ENCODE results near the gene RAB31.

The RAB31 gene

DNA sequence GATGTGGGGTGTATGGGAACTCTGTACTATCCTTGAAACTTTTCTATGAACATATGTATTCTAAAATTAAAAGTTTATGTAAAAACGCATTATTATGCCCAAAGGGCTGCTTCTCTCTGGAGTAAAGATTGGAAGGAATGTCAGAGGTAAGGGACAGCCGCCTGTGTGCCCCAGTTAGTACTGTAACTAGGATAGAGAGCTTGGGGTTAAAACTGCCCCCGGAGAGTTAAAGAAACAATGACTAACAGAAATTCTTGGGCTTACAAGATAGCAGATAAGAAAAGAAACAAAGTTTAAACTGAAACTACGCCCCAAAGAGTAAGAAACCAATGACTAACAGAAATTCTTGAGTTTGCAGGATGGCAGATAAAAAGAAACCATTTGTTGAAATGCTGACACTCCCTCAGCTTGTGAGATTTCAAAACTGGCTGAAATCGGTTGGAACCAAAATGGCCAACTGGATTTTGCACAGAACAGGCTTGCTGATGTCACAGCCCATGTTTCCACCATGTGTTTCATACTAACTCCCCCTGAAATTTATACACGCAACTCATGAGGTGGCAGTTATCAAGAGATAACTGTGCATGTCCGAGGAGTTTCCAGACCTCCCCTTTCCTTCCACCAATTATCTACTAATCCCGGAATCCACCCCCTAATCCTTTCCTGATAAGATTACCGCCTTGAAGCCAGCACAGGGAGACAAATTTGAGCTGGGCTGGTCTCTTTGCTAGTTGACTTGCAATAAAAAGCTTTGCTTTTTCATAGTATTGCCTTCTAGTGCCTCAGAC, 169.0 kb downstream of the RAB31 start (continued):
- TF ChIP-seq, protein P1, sequence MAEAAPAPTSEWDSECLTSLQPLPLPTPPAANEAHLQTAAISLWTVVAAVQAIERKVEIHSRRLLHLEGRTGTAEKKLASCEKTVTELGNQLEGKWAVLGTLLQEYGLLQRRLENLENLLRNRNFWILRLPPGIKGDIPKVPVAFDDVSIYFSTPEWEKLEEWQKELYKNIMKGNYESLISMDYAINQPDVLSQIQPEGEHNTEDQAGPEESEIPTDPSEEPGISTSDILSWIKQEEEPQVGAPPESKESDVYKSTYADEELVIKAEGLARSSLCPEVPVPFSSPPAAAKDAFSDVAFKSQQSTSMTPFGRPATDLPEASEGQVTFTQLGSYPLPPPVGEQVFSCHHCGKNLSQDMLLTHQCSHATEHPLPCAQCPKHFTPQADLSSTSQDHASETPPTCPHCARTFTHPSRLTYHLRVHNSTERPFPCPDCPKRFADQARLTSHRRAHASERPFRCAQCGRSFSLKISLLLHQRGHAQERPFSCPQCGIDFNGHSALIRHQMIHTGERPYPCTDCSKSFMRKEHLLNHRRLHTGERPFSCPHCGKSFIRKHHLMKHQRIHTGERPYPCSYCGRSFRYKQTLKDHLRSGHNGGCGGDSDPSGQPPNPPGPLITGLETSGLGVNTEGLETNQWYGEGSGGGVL (tag by site-specific recombination; IDR thresholded peaks at IDR 0.05): peak; percentile 88
- TF ChIP-seq ZNF473 (tag by site-specific recombination; IDR thresholded peaks at IDR 0.05) (no peak), ZNF341 (tag by site-specific recombination; IDR thresholded peaks at IDR 0.05; ENCODE audit: low read depth) (no peak), ZNF624 (tag by site-specific recombination; IDR thresholded peaks at IDR 0.05) (no peak), ZSCAN30 (tag by site-specific recombination; IDR thresholded peaks at IDR 0.05) (no peak), ZNF366 (tag by site-specific recombination; conservative IDR thresholded peaks at IDR 0.05) (no peak), OVOL3 (tag by site-specific recombination; IDR thresholded peaks at IDR 0.05) (peak; percentile 57; the same call in 1 of the 2 replicates), ZNF239 (tag by site-specific recombination; IDR thresholded peaks at IDR 0.05) (no peak), ZNF658 (tag by site-specific recombination; IDR thresholded peaks at IDR 0.05) (no peak), ZNF501 (tag by site-specific recombination; IDR thresholded peaks at IDR 0.05) (peak; percentile 36; the same call in 1 of the 2 replicates), ZNF660 (tag by site-specific recombination; IDR thresholded peaks at IDR 0.05) (no peak), ZNF776 (tag by site-specific recombination; IDR thresholded peaks at IDR 0.05; ENCODE audit: borderline replicate concordance) (no peak), SP3 (tag by site-specific recombination; IDR thresholded peaks at IDR 0.05) (peak; percentile 60), GFI1B (tag by site-specific recombination; IDR thresholded peaks at IDR 0.05) (no peak), ZNF48 (tag by site-specific recombination; IDR thresholded peaks at IDR 0.05) (no peak), ZNF76 (tag by site-specific recombination; IDR thresholded peaks at IDR 0.05; ENCODE audit: borderline replicate concordance, low read depth) (no peak), ZNF391 (tag by site-specific recombination; IDR thresholded peaks at IDR 0.05; ENCODE audit: borderline replicate concordance, low read depth) (no peak), ZNF600 (tag by site-specific recombination; IDR thresholded peaks at IDR 0.05) (no peak), ZNF560 (tag by site-specific recombination; IDR thresholded peaks at IDR 0.05; ENCODE audit: borderline replicate concordance) (no peak), ZNF24 (tag by site-specific recombination; IDR thresholded peaks at IDR 0.05) (no peak), ZNF654 (tag by site-specific recombination; IDR thresholded peaks at IDR 0.05; ENCODE audit: low read depth) (no peak), ZNF16 (tag by site-specific recombination; IDR thresholded peaks at IDR 0.05; ENCODE audit: low read depth) (no peak), ZNF791 (tag by site-specific recombination; IDR thresholded peaks at IDR 0.05) (no peak), KLF1 (tag by site-specific recombination; IDR thresholded peaks at IDR 0.05) (peak; percentile 45), ZNF555 (tag by site-specific recombination; conservative IDR thresholded peaks at IDR 0.05) (no peak), ZSCAN16 (tag by site-specific recombination; IDR thresholded peaks at IDR 0.05) (no peak), WT1 (tag by site-specific recombination; IDR thresholded peaks at IDR 0.05) (peak; percentile 93), SALL2 (tag by site-specific recombination; IDR thresholded peaks at IDR 0.05; ENCODE audit: borderline replicate concordance) (no peak), ZNF132 (tag by site-specific recombination; IDR thresholded peaks at IDR 0.05; ENCODE audit: borderline replicate concordance) (no peak)
- TF ChIP-seq, protein P2, sequence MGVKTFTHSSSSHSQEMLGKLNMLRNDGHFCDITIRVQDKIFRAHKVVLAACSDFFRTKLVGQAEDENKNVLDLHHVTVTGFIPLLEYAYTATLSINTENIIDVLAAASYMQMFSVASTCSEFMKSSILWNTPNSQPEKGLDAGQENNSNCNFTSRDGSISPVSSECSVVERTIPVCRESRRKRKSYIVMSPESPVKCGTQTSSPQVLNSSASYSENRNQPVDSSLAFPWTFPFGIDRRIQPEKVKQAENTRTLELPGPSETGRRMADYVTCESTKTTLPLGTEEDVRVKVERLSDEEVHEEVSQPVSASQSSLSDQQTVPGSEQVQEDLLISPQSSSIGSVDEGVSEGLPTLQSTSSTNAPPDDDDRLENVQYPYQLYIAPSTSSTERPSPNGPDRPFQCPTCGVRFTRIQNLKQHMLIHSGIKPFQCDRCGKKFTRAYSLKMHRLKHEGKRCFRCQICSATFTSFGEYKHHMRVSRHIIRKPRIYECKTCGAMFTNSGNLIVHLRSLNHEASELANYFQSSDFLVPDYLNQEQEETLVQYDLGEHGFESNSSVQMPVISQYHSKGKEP (tag by site-specific recombination; IDR thresholded peaks at IDR 0.05): no peak
- TF ChIP-seq, protein P3, sequence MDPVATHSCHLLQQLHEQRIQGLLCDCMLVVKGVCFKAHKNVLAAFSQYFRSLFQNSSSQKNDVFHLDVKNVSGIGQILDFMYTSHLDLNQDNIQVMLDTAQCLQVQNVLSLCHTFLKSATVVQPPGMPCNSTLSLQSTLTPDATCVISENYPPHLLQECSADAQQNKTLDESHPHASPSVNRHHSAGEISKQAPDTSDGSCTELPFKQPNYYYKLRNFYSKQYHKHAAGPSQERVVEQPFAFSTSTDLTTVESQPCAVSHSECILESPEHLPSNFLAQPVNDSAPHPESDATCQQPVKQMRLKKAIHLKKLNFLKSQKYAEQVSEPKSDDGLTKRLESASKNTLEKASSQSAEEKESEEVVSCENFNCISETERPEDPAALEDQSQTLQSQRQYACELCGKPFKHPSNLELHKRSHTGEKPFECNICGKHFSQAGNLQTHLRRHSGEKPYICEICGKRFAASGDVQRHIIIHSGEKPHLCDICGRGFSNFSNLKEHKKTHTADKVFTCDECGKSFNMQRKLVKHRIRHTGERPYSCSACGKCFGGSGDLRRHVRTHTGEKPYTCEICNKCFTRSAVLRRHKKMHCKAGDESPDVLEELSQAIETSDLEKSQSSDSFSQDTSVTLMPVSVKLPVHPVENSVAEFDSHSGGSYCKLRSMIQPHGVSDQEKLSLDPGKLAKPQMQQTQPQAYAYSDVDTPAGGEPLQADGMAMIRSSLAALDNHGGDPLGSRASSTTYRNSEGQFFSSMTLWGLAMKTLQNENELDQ (tag by site-specific recombination; IDR thresholded peaks at IDR 0.05; ENCODE audit: low read depth): no peak
- TF ChIP-seq, protein P4, sequence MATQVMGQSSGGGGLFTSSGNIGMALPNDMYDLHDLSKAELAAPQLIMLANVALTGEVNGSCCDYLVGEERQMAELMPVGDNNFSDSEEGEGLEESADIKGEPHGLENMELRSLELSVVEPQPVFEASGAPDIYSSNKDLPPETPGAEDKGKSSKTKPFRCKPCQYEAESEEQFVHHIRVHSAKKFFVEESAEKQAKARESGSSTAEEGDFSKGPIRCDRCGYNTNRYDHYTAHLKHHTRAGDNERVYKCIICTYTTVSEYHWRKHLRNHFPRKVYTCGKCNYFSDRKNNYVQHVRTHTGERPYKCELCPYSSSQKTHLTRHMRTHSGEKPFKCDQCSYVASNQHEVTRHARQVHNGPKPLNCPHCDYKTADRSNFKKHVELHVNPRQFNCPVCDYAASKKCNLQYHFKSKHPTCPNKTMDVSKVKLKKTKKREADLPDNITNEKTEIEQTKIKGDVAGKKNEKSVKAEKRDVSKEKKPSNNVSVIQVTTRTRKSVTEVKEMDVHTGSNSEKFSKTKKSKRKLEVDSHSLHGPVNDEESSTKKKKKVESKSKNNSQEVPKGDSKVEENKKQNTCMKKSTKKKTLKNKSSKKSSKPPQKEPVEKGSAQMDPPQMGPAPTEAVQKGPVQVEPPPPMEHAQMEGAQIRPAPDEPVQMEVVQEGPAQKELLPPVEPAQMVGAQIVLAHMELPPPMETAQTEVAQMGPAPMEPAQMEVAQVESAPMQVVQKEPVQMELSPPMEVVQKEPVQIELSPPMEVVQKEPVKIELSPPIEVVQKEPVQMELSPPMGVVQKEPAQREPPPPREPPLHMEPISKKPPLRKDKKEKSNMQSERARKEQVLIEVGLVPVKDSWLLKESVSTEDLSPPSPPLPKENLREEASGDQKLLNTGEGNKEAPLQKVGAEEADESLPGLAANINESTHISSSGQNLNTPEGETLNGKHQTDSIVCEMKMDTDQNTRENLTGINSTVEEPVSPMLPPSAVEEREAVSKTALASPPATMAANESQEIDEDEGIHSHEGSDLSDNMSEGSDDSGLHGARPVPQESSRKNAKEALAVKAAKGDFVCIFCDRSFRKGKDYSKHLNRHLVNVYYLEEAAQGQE (tag by site-specific recombination; IDR thresholded peaks at IDR 0.05): no peak
